ENCODE results near the gene KRTAP2-2.

GRCh38 chr17:41103896-41104295 lies 48.9 kb upstream of the KRTAP2-2 start:
- TF ChIP-seq YY1 (IDR thresholded peaks at IDR 0.05; ENCODE audit: insufficient read depth, insufficient read length) (no peak), ZNF274 (IDR thresholded peaks at IDR 0.05; ENCODE audit: low read depth, low read length) (no peak), SUZ12 (IDR thresholded peaks at IDR 0.05; ENCODE audit: extremely low read depth, insufficient read depth, insufficient read length) (no peak)

Data from NT2/D1 (cell line).